Neural cell (in vitro differentiated cells): ENCODE data around the gene RSPRY1. TPM values are rescaled to one million over a fixed set of nuclear protein-coding genes. Genes with fewer than 3 reads are reported as not detected.

ENCODE experiments used
- H2AFZ ChIP-seq: fragments of 200-600, 300-800 bp; sonication (generic), shearing (Covaris generic); 2 replicates; pipeline ENCODE4 v1.6.0; 2014; ENCODE audit warnings: low read depth, mild to moderate bottlenecking, antibody characterized with exemption, low read length, moderate library complexity
- H3F3A ChIP-seq: fragments of 200-600 bp; shearing (Covaris generic); 2 replicates; pipeline ENCODE4 v1.6.1; 2016; ENCODE audit warnings: mild to moderate bottlenecking, moderate library complexity, mixed read lengths, antibody characterized with exemption, low read length; ENCODE audit not compliant: insufficient read depth, poor library complexity, severe bottlenecking
- H3K27ac ChIP-seq: fragments of 200-600, 300-800 bp; sonication (generic), shearing (Covaris generic); 2 replicates; pipeline ENCODE4 v1.5.1; 2014; ENCODE audit warnings: mild to moderate bottlenecking, low read length, moderate library complexity
- H3K27me3 ChIP-seq: fragments of 300-800, 200-600 bp; sonication (generic), shearing (Covaris generic); 2 replicates; pipeline ENCODE4 v1.6.0; 2014; ENCODE audit warnings: mild to moderate bottlenecking, low read depth, low read length, moderate library complexity; ENCODE audit not compliant: insufficient read depth
- H3K36me3 ChIP-seq: fragments of 300-800, 200-600 bp; sonication (generic), shearing (Covaris generic); 2 replicates; pipeline ENCODE4 v1.5.1; 2014; ENCODE audit warnings: mild to moderate bottlenecking, antibody characterized with exemption, low read length, moderate library complexity; ENCODE audit not compliant: insufficient read depth
- H3K4me2 ChIP-seq: fragments of 300-800, 200-600 bp; sonication (generic), shearing (Covaris generic); 2 replicates; pipeline ENCODE4 v1.6.0; 2014; ENCODE audit warnings: mild to moderate bottlenecking, low read length
- H3K4me3 ChIP-seq: fragments of 300-800, 200-600 bp; sonication (generic), shearing (Covaris generic); 2 replicates; pipeline ENCODE4 v1.5.1; 2014; ENCODE audit warnings: mild to moderate bottlenecking, low read length, moderate library complexity
- H3K79me2 ChIP-seq: fragments of 200-600 bp; shearing (Covaris generic); replicated peaks from 2 replicates; pipeline ENCODE4 v1.6.0; 2014; ENCODE audit warnings: mild to moderate bottlenecking, low read length, moderate library complexity; ENCODE audit not compliant: insufficient read depth
- H3K9ac ChIP-seq: fragments of 300-800, 200-600 bp; sonication (generic), shearing (Covaris generic); 2 replicates; pipeline ENCODE4 v1.6.1; 2016; ENCODE audit warnings: mild to moderate bottlenecking, low read length, mixed read lengths
- H3K9me2 ChIP-seq: fragments of 200-600 bp; shearing (Covaris generic); 2 replicates; pipeline ENCODE4 v1.6.1; 2016; ENCODE audit warnings: mild to moderate bottlenecking, low read length, mixed read lengths; ENCODE audit not compliant: insufficient read depth
- H3K9me3 ChIP-seq: fragments of 200-600, 300-800 bp; sonication (generic), shearing (Covaris generic); 2 replicates; pipeline ENCODE4 v1.6.1; 2016; ENCODE audit warnings: mild to moderate bottlenecking, mixed run types, low read length, moderate library complexity, mixed read lengths
- H4K20me1 ChIP-seq: fragments of 200-600 bp; shearing (Covaris generic); 2 replicates; pipeline ENCODE4 v1.6.1; 2016; ENCODE audit warnings: mild to moderate bottlenecking, mixed run types; ENCODE audit not compliant: insufficient read depth
- EP300 ChIP-seq: fragments of 450-650 bp; conservative IDR thresholded peaks from 2 replicates; pipeline ENCODE4 v1.6.1; 2014; ENCODE audit warnings: antibody characterized with exemption, mild to moderate bottlenecking, moderate library complexity; ENCODE audit not compliant: poor library complexity, severe bottlenecking
- EZH2 ChIP-seq: fragments of 200-600, 300-800 bp; shearing (Covaris generic), sonication (generic); IDR thresholded peaks from 2 replicates; pipeline ENCODE4 v1.6.1; 2014; ENCODE audit warnings: antibody characterized with exemption, low read length, borderline replicate concordance, mild to moderate bottlenecking; ENCODE audit not compliant: insufficient read depth, poor library complexity, severe bottlenecking
- MXI1 ChIP-seq: fragments of 450-650 bp; conservative IDR thresholded peaks from 2 replicates; pipeline ENCODE4 v1.6.1; 2014; ENCODE audit warnings: antibody characterized with exemption, mild to moderate bottlenecking; ENCODE audit not compliant: poor library complexity, severe bottlenecking
- POLR2AphosphoS5 ChIP-seq: IDR thresholded peaks from 2 replicates; pipeline ENCODE4 v1.6.1; 2012
- RAD21 ChIP-seq: fragments of 450-650 bp; conservative IDR thresholded peaks from 2 replicates; pipeline ENCODE4 v1.6.1; 2014; ENCODE audit warnings: antibody characterized with exemption, mild to moderate bottlenecking, moderate library complexity
- SMC3 ChIP-seq: fragments of 450-650 bp; conservative IDR thresholded peaks from 2 replicates; pipeline ENCODE4 v1.6.1; 2014; ENCODE audit warnings: antibody characterized with exemption, mild to moderate bottlenecking, moderate library complexity; ENCODE audit not compliant: poor library complexity
- TAF1 ChIP-seq: IDR thresholded peaks from 2 replicates; pipeline ENCODE4 v1.6.1; 2012; ENCODE audit warnings: low read depth
- polyA plus RNA-seq: library from polyadenylated mRNA; depleted of rRNA; stranded (reverse); fragments of >200 nt; gene quantifications from 2 replicates; pipeline ENCODE4 v1.2.3, GENCODE V29; 2014
- TF ChIP-seq, protein P1 (sequence below): fragments of 450-650 bp; IDR thresholded peaks from 2 replicates; pipeline ENCODE4 v1.5.1; 2014; ENCODE audit warnings: antibody characterized with exemption, mild to moderate bottlenecking, moderate library complexity; ENCODE audit not compliant: poor library complexity, severe bottlenecking
- TF ChIP-seq, protein P2 (sequence below): IDR thresholded peaks from 2 replicates; pipeline ENCODE4 v1.6.1; 2012; ENCODE audit warnings: borderline replicate concordance

The RSPRY1 gene
- polyA plus RNA-seq, 1 donor from 2014 or later = 62.0 TPM

DNA sequence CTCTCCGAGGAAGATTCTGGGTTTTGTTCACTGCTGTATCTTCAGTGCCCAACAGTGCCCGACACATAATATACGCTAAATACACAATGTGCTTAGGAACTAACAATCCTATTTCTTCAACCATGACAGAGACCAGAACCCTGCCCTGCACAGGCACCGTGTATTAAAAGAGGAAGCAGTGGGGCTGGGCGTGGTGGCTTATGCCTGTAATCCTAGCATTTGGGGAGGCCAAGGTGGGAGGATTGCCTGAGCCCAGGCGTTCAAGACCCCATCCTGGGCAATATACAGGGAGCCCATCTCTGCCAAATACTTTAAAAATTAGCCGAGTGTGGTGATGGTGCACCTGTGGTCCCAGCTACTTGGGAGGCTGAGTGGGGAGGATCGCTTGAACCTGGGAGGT is 78.3 kb downstream of the RSPRY1 start:
- no peaks in the 10 kb centered on the region for H3K9me2 ChIP-seq
- H3K4me2 ChIP-seq = no peak overlapping the region
- no peak overlapping the region for H3K27ac ChIP-seq
- no peaks in the 10 kb centered on the region for H3F3A ChIP-seq
- TF ChIP-seq, protein P1, sequence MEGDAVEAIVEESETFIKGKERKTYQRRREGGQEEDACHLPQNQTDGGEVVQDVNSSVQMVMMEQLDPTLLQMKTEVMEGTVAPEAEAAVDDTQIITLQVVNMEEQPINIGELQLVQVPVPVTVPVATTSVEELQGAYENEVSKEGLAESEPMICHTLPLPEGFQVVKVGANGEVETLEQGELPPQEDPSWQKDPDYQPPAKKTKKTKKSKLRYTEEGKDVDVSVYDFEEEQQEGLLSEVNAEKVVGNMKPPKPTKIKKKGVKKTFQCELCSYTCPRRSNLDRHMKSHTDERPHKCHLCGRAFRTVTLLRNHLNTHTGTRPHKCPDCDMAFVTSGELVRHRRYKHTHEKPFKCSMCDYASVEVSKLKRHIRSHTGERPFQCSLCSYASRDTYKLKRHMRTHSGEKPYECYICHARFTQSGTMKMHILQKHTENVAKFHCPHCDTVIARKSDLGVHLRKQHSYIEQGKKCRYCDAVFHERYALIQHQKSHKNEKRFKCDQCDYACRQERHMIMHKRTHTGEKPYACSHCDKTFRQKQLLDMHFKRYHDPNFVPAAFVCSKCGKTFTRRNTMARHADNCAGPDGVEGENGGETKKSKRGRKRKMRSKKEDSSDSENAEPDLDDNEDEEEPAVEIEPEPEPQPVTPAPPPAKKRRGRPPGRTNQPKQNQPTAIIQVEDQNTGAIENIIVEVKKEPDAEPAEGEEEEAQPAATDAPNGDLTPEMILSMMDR = no peak
- TF ChIP-seq, protein P2, sequence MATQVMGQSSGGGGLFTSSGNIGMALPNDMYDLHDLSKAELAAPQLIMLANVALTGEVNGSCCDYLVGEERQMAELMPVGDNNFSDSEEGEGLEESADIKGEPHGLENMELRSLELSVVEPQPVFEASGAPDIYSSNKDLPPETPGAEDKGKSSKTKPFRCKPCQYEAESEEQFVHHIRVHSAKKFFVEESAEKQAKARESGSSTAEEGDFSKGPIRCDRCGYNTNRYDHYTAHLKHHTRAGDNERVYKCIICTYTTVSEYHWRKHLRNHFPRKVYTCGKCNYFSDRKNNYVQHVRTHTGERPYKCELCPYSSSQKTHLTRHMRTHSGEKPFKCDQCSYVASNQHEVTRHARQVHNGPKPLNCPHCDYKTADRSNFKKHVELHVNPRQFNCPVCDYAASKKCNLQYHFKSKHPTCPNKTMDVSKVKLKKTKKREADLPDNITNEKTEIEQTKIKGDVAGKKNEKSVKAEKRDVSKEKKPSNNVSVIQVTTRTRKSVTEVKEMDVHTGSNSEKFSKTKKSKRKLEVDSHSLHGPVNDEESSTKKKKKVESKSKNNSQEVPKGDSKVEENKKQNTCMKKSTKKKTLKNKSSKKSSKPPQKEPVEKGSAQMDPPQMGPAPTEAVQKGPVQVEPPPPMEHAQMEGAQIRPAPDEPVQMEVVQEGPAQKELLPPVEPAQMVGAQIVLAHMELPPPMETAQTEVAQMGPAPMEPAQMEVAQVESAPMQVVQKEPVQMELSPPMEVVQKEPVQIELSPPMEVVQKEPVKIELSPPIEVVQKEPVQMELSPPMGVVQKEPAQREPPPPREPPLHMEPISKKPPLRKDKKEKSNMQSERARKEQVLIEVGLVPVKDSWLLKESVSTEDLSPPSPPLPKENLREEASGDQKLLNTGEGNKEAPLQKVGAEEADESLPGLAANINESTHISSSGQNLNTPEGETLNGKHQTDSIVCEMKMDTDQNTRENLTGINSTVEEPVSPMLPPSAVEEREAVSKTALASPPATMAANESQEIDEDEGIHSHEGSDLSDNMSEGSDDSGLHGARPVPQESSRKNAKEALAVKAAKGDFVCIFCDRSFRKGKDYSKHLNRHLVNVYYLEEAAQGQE = no peak
- TF ChIP-seq RAD21 (no peak), EP300 (no peak), POLR2AphosphoS5 (no peak), SMC3 (no peak), MXI1 (no peak), TAF1 (no peak), EZH2 (no peak)
- H3K79me2 ChIP-seq = no peaks in the 10 kb centered on the region
- H3K27me3 ChIP-seq = no peaks in the 10 kb centered on the region
- H4K20me1 ChIP-seq = no peaks in the 10 kb centered on the region
- no peaks in the 10 kb centered on the region for H3K9me3 ChIP-seq
- H3K9ac ChIP-seq = no peak overlapping the region
- H3K36me3 ChIP-seq = no peaks in the 10 kb centered on the region
- H2AFZ ChIP-seq = no peak overlapping the region
- H3K4me3 ChIP-seq = no peak overlapping the region

DNA sequence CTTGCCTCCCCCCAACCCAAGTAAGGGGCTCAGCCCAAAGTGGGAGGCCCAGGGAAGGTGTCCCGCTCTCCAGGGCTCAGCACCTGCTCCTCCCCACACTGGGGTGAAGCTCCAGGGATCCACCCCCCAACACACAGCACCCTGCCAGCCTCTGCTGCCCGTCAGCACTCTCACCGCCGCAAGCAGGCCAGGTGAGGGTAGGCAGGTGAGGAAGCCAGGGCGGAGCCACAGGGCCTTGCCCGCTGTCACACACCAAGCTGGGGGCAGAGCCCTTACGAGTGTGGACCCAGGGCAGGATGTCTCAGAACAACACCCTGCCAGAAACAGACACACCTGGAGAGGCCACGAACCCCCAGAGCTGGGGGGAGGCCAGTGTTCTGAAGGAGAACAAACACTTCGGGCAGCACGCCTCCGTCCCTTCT is 78.8 kb downstream of the RSPRY1 start:
- H3K9ac ChIP-seq = no peak overlapping the region
- H3K4me3 ChIP-seq = no peak overlapping the region
- no peaks in the 10 kb centered on the region for H3K36me3 ChIP-seq
- H3K9me2 ChIP-seq = no peaks in the 10 kb centered on the region
- no peaks in the 10 kb centered on the region for H3K79me2 ChIP-seq
- TF ChIP-seq RAD21 (no peak), MXI1 (no peak), EP300 (no peak), SMC3 (no peak), TAF1 (no peak), EZH2 (no peak)
- TF ChIP-seq, protein P2 = no peak
- TF ChIP-seq, protein P1 = no peak
- no peaks in the 10 kb centered on the region for H3K9me3 ChIP-seq
- H4K20me1 ChIP-seq = no peaks in the 10 kb centered on the region
- no peaks in the 10 kb centered on the region for H3F3A ChIP-seq
- H3K27ac ChIP-seq = no peak overlapping the region
- no peak overlapping the region for H2AFZ ChIP-seq
- H3K4me2 ChIP-seq = no peak overlapping the region
- H3K27me3 ChIP-seq = no peaks in the 10 kb centered on the region
